ENCODE results near the gene ANKRD9.

Gene ANKRD9

GRCh38 chr14:102503641-102504327, 5.8 kb downstream of the ANKRD9 start:
- H3K27me3 ChIP-seq (ENCODE audit: insufficient read depth, low read depth): no peaks in the 10 kb centered on the region
- H3K36me3 ChIP-seq (ENCODE audit: insufficient read depth): no peaks in the 10 kb centered on the region
- no peak overlapping the region for H3K4me3 ChIP-seq (IDR thresholded peaks at IDR 0.05; ENCODE audit: insufficient read depth, low read depth, low read length)
- no peaks in the 10 kb centered on the region for H4K20me1 ChIP-seq (ENCODE audit: insufficient read depth)
- H3K4me1 ChIP-seq (ENCODE audit: low read depth, poor library complexity, severe bottlenecking): no peaks in the 10 kb centered on the region
- no peak overlapping the region for H3K9ac ChIP-seq
- TF ChIP-seq, protein P1, sequence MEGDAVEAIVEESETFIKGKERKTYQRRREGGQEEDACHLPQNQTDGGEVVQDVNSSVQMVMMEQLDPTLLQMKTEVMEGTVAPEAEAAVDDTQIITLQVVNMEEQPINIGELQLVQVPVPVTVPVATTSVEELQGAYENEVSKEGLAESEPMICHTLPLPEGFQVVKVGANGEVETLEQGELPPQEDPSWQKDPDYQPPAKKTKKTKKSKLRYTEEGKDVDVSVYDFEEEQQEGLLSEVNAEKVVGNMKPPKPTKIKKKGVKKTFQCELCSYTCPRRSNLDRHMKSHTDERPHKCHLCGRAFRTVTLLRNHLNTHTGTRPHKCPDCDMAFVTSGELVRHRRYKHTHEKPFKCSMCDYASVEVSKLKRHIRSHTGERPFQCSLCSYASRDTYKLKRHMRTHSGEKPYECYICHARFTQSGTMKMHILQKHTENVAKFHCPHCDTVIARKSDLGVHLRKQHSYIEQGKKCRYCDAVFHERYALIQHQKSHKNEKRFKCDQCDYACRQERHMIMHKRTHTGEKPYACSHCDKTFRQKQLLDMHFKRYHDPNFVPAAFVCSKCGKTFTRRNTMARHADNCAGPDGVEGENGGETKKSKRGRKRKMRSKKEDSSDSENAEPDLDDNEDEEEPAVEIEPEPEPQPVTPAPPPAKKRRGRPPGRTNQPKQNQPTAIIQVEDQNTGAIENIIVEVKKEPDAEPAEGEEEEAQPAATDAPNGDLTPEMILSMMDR (conservative IDR thresholded peaks at IDR 0.05; ENCODE audit: low read depth, low read length): no peak
- H2AFZ ChIP-seq (ENCODE audit: low read depth): no peak overlapping the region
- no peak overlapping the region for H3K4me2 ChIP-seq
- no peaks in the 10 kb centered on the region for H3K79me2 ChIP-seq (ENCODE audit: insufficient read depth, low read depth)
- no peak overlapping the region for H3K27ac ChIP-seq

DNA sequence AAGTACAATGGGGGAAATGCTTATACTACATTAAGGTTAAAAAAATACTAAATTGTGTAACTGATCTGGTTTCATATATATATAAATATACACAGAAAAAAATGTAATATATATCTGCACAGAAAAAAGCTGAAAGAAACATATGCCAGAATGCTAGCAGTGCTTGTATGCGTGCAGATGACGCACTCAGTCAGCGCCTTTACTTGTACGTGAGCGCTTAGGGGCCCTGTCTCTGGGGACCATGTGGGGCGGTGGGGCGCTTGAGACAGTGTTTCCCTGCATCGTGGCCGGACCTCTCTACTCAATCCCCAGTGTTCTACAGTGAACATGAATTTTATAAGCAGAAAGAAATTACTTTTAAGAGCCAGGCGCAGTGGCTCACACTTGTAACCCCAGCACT, 7.0 kb downstream of the ANKRD9 start:
- H3K9ac ChIP-seq: no peak overlapping the region
- no peaks in the 10 kb centered on the region for H4K20me1 ChIP-seq (ENCODE audit: insufficient read depth)
- H3K79me2 ChIP-seq (ENCODE audit: insufficient read depth, low read depth): no peaks in the 10 kb centered on the region
- no peak overlapping the region for H3K4me2 ChIP-seq
- no peaks in the 10 kb centered on the region for H3K36me3 ChIP-seq (ENCODE audit: insufficient read depth)
- no peak overlapping the region for H2AFZ ChIP-seq (ENCODE audit: low read depth)
- H3K4me3 ChIP-seq (IDR thresholded peaks at IDR 0.05; ENCODE audit: insufficient read depth, low read depth, low read length): no peak overlapping the region
- no peaks in the 10 kb centered on the region for H3K4me1 ChIP-seq (ENCODE audit: low read depth, poor library complexity, severe bottlenecking)
- no peak overlapping the region for H3K27ac ChIP-seq
- H3K27me3 ChIP-seq (ENCODE audit: insufficient read depth, low read depth): no peaks in the 10 kb centered on the region
- TF ChIP-seq, protein P1 (conservative IDR thresholded peaks at IDR 0.05; ENCODE audit: low read depth, low read length): no peak

DNA sequence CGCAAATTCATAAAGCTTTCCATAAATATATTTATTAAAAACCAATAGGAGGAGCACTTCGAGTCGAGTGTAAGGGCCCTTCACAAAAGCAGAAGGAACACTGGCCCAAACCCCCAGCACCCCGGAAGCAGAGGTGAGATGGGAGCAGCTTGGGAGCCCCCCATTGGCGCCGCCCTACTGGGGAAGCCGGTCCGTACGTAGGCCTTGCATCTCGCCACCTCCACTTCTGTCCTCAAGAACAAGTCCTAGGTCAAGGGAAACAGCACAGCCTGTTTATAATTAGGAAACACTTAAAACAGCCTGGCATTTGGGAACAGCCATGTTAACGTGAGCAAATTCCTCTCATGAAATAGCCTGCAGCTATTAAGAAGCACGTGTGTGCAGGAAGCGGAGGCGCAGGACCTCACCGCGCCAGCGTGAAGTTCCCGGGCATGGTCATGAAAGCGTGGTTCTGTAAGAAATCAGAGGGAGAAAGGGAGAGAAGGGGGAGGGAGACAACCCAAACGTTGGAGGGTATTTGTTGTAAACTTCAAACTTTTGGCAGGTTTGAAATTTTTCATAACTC, 7.7 kb downstream of the ANKRD9 start:
- TF ChIP-seq, protein P1 (conservative IDR thresholded peaks at IDR 0.05; ENCODE audit: low read depth, low read length): no peak
- no peaks in the 10 kb centered on the region for H4K20me1 ChIP-seq (ENCODE audit: insufficient read depth)
- H2AFZ ChIP-seq (ENCODE audit: low read depth): no peak overlapping the region
- H3K4me3 ChIP-seq (IDR thresholded peaks at IDR 0.05; ENCODE audit: insufficient read depth, low read depth, low read length): no peak overlapping the region
- no peaks in the 10 kb centered on the region for H3K27me3 ChIP-seq (ENCODE audit: insufficient read depth, low read depth)
- H3K4me1 ChIP-seq (ENCODE audit: low read depth, poor library complexity, severe bottlenecking): no peaks in the 10 kb centered on the region
- H3K9ac ChIP-seq: no peak overlapping the region
- no peak overlapping the region for H3K27ac ChIP-seq
- H3K79me2 ChIP-seq (ENCODE audit: insufficient read depth, low read depth): no peaks in the 10 kb centered on the region
- no peaks in the 10 kb centered on the region for H3K36me3 ChIP-seq (ENCODE audit: insufficient read depth)
- H3K4me2 ChIP-seq: no peak overlapping the region

GRCh38 chr14:102500713-102501112, 8.9 kb downstream of the ANKRD9 start:
- Histone ChIP-seq H3K36me3 (ENCODE audit: insufficient read depth) (no peaks in the 10 kb centered on the region), H4K20me1 (ENCODE audit: insufficient read depth) (no peaks in the 10 kb centered on the region), H3K4me1 (ENCODE audit: low read depth, poor library complexity, severe bottlenecking) (no peaks in the 10 kb centered on the region), H3K9ac (no peak overlapping the region), H3K4me2 (no peak overlapping the region), H3K27me3 (ENCODE audit: insufficient read depth, low read depth) (no peaks in the 10 kb centered on the region), H3K27ac (no peak overlapping the region), H2AFZ (ENCODE audit: low read depth) (no peak overlapping the region), H3K79me2 (ENCODE audit: insufficient read depth, low read depth) (no peaks in the 10 kb centered on the region), H3K4me3 (IDR thresholded peaks at IDR 0.05; ENCODE audit: insufficient read depth, low read depth, low read length) (no peak overlapping the region)
- TF ChIP-seq, protein P1 (conservative IDR thresholded peaks at IDR 0.05; ENCODE audit: low read depth, low read length): no peak
